ENCODE measurements around the gene TBXT.

The TBXT gene, protein sequence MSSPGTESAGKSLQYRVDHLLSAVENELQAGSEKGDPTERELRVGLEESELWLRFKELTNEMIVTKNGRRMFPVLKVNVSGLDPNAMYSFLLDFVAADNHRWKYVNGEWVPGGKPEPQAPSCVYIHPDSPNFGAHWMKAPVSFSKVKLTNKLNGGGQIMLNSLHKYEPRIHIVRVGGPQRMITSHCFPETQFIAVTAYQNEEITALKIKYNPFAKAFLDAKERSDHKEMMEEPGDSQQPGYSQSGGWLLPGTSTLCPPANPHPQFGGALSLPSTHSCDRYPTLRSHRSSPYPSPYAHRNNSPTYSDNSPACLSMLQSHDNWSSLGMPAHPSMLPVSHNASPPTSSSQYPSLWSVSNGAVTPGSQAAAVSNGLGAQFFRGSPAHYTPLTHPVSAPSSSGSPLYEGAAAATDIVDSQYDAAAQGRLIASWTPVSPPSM
- 0 reads per million in 3 donors for total RNA-seq

DNA sequence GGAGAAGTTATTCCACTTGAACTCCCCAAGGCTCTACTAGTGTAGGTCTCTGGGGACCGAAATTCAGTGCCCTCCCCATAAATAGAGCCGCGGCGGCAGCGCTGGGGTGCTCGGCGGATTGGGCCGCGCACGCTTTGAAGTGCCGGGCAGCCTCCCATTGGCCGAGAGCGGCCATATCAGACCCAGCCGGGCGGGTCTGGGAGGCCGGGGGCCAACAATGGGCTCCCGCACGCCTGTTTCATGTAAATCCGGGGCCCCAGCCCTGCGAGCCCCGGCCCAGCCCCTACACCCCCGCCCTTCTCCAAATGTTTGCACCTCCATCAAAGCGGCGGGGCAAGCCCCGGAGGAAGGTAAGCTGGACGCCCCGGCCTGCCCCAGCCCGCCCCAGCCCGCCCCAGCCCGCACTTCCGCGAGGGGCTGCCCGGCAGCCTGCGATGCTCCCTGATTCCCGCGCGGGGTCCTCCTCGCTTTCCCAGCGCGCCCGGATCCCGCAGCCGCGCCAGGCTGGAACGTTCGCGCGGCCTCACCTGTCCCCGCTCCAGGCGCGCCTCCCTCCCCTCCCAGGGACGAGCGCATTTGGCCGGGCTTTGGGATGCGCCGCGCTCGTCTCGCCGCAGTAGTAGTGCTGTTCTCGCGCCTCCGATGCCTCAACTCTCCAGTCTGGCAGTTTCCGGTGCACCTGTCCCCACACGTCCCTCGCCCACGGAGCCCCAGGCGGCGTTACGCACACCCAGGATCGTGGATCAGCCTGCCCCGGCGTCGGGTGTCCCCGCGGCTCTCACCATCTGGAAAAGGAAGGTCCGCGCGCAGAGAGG is at the start of gene TBXT:
Gene TBXT, minus strand, starts transcription at position 51 of the 815 bp plus-strand sequence. CDS start 260 bp downstream, outside the sequence.
- H3K27me3 ChIP-seq (replicated peaks; ENCODE audit: control insufficient read depth, insufficient read depth, low read length, poor library complexity, severe bottlenecking), result peaks cover 11% of the 10 kb centered on the region
- no peak within 1 kb of the TSS for H3K27ac ChIP-seq (ENCODE audit: insufficient read depth, low read length, poor library complexity, severe bottlenecking)
- no peaks in the 10 kb centered on the region for H3K36me3 ChIP-seq (ENCODE audit: control insufficient read depth, insufficient read depth, low read length)
- peaks cover 8% of the 10 kb centered on the region for H3K4me1 ChIP-seq (ENCODE audit: control insufficient read depth, insufficient read depth, low read length, poor library complexity, severe bottlenecking)
- peak within 1 kb of the TSS; percentile 37 for H3K4me3 ChIP-seq (ENCODE audit: insufficient read depth, low read depth, low read length, poor library complexity, severe bottlenecking)
- no peaks in the 10 kb centered on the region for H3K9me3 ChIP-seq (ENCODE audit: control insufficient read depth, low read length)
- no peak for DNase-seq

DNA sequence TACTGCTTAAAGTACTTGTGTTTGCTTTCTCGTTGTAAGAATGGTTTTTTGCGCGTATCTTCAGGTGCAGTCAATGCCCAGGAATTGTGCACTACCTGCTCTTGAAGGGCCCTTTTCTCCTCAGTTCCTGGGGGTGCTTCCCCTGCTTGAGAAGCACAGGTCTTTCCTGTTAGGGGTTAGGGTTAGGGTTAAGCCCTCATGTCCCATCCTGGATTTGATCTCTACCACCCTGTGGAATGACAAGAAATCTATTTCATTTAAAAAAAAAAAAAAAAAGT is 39.6 kb upstream of the TBXT start:
- no peak overlapping the region for H3K4me3 ChIP-seq (ENCODE audit: insufficient read depth, low read depth, low read length, poor library complexity, severe bottlenecking)

DNA sequence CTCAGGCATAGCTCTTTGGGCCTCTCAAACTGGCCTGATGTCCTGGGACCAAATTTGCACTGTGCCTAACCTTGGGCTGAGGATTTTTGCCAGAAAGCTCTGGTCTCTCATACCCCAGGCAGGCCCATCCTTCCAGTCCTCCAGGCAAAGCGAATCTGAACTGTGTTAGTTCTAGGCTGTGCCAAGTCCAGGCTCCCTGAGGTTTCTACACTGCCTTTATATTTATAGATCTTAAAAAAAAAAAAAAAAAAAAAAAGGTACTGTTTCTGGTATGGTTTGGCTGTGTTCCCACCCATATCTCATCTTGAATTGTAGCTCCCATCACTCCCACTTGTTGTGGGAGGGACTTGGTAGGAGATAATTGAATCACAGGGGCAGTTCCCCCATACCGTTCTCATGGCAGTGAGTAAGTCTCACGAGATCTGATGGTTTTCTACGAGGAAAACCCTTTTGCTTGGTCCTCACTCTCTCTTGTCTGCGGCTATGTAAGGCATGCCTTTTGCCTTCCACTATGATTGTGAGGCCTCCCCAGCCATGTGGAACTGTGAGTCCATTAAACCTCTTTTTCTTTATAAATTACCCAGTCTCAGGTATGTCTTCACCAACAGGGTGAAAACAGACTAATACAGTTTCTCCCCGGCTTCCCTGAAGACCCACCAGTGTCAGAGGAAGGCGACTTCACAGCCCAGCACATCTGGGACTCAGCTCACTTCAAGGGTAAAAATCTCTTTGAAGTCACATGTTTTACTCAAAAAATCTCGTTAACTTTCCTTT is 39.0 kb upstream of the TBXT start:
- Histone ChIP-seq H3K4me3 (ENCODE audit: insufficient read depth, low read depth, low read length, poor library complexity, severe bottlenecking) (no peak overlapping the region), H3K27ac (ENCODE audit: insufficient read depth, low read length, poor library complexity, severe bottlenecking) (no peak overlapping the region)

More for the DNA sequence above, 39.6 kb upstream of the TBXT start:
- no peak for DNase-seq
- Histone ChIP-seq H3K9me3 (ENCODE audit: control insufficient read depth, low read length) (no peaks in the 10 kb centered on the region), H3K27ac (ENCODE audit: insufficient read depth, low read length, poor library complexity, severe bottlenecking) (no peak overlapping the region), H3K4me1 (ENCODE audit: control insufficient read depth, insufficient read depth, low read length, poor library complexity, severe bottlenecking) (no peaks in the 10 kb centered on the region), H3K36me3 (ENCODE audit: control insufficient read depth, insufficient read depth, low read length) (no peaks in the 10 kb centered on the region), H3K27me3 (replicated peaks; ENCODE audit: control insufficient read depth, insufficient read depth, low read length, poor library complexity, severe bottlenecking) (no peaks in the 10 kb centered on the region)

DNA sequence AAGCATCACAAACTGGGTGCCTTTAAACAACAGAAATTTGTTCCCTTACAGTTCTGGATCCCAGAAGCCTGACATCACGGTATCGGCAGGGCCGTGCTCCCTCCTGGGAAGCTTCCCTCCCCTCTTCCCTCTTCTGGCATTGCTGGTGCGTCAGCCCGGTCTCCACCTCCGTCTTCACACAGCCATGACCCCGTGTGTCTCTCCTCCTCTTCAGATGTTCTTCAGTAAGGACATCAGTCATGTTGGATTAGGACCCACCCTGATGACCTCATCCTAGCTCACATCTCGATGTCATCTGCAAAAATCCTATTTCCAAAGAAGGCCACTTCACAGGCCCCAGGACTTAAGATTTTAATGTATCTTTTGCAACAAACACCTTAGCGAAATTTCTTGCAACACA is 38.4 kb upstream of the TBXT start:
- H3K27ac ChIP-seq (ENCODE audit: insufficient read depth, low read length, poor library complexity, severe bottlenecking), result no peak overlapping the region
- no peaks in the 10 kb centered on the region for H3K27me3 ChIP-seq (replicated peaks; ENCODE audit: control insufficient read depth, insufficient read depth, low read length, poor library complexity, severe bottlenecking)
- H3K4me1 ChIP-seq (ENCODE audit: control insufficient read depth, insufficient read depth, low read length, poor library complexity, severe bottlenecking), result no peaks in the 10 kb centered on the region
- no peak overlapping the region for H3K4me3 ChIP-seq (ENCODE audit: insufficient read depth, low read depth, low read length, poor library complexity, severe bottlenecking)
- H3K9me3 ChIP-seq (ENCODE audit: control insufficient read depth, low read length), result no peaks in the 10 kb centered on the region
- no peaks in the 10 kb centered on the region for H3K36me3 ChIP-seq (ENCODE audit: control insufficient read depth, insufficient read depth, low read length)
- no peak for DNase-seq

More for the DNA sequence above, 39.0 kb upstream of the TBXT start:
- no peak for DNase-seq
- H3K36me3 ChIP-seq (ENCODE audit: control insufficient read depth, insufficient read depth, low read length), result no peaks in the 10 kb centered on the region
- H3K27me3 ChIP-seq (replicated peaks; ENCODE audit: control insufficient read depth, insufficient read depth, low read length, poor library complexity, severe bottlenecking), result no peaks in the 10 kb centered on the region
- no peaks in the 10 kb centered on the region for H3K4me1 ChIP-seq (ENCODE audit: control insufficient read depth, insufficient read depth, low read length, poor library complexity, severe bottlenecking)
- H3K9me3 ChIP-seq (ENCODE audit: control insufficient read depth, low read length), result no peaks in the 10 kb centered on the region

DNA sequence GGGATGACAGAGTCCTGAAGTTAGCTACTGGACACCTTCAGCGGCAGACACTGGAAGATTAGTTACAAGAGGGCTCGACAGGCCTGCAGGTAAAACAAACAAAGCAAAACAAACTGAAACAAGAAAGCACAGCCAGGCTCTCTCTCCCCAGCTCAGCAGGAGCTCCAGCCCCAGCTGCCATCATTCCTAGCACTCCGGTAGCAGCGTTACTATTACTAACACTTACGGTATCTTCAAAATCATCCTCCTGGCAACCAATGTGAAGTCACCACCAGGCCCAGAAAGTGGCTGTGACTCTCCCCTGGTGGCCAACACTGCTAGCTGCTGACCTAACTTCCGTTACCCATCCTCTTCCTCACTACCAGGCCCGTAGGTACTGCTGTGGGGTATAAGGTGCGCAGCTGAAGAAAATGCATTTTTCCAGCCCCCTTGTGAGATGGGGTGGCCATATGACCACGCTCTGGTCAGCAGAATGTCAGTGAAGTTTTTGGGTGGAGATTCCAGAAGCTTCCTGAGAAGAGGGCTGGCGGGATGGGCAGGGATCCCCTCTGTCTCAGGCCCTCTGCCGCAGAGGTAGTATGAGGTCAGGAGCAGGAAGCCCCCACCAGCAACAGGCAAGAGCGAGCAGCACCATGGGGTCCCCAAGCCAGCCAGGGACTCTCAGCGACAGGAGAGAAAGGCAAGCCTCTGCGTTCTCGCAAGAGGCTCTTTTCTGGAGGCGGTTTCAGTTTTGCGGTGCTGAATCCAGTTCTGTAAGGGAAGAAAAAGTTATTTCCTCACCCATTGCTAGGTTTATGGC is 37.4 kb upstream of the TBXT start:
- no peaks in the 10 kb centered on the region for H3K27me3 ChIP-seq (replicated peaks; ENCODE audit: control insufficient read depth, insufficient read depth, low read length, poor library complexity, severe bottlenecking)
- no peak for DNase-seq
- H3K9me3 ChIP-seq (ENCODE audit: control insufficient read depth, low read length), result no peaks in the 10 kb centered on the region

DNA sequence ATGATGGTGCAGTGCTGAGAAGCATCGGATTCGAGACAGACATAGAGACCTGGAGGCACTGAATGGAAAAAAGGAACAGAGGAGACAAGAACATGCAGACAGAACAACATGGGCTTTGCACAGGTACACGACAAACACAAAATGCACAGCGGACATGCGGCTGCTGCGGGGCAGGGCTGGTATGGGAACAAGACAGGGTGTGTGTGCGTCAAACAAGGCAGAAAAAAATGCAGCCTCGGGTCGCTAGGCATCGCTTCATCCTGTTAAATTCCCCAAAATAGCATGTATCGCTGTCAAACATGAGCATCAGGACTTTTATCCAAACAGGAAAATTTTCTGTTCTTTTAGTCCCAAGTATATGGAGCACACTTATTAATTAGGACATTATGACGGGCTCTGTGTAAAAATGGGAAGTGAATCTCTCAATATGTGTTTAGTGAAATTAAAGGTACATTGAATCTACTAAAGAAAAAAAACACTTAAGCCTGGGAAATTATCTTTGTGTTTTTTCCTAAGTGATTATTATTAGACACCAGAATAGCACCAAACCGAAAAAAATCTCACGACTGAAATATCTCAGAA is 36.1 kb upstream of the TBXT start:
- no peak for DNase-seq
- Histone ChIP-seq H3K4me3 (ENCODE audit: insufficient read depth, low read depth, low read length, poor library complexity, severe bottlenecking) (no peak overlapping the region), H3K9me3 (ENCODE audit: control insufficient read depth, low read length) (no peaks in the 10 kb centered on the region), H3K27ac (ENCODE audit: insufficient read depth, low read length, poor library complexity, severe bottlenecking) (no peak overlapping the region), H3K27me3 (replicated peaks; ENCODE audit: control insufficient read depth, insufficient read depth, low read length, poor library complexity, severe bottlenecking) (no peaks in the 10 kb centered on the region), H3K4me1 (ENCODE audit: control insufficient read depth, insufficient read depth, low read length, poor library complexity, severe bottlenecking) (no peaks in the 10 kb centered on the region), H3K36me3 (ENCODE audit: control insufficient read depth, insufficient read depth, low read length) (no peaks in the 10 kb centered on the region)

More for the DNA sequence above, 37.4 kb upstream of the TBXT start:
- H3K4me1 ChIP-seq (ENCODE audit: control insufficient read depth, insufficient read depth, low read length, poor library complexity, severe bottlenecking), result no peaks in the 10 kb centered on the region
- no peak overlapping the region for H3K4me3 ChIP-seq (ENCODE audit: insufficient read depth, low read depth, low read length, poor library complexity, severe bottlenecking)
- no peaks in the 10 kb centered on the region for H3K36me3 ChIP-seq (ENCODE audit: control insufficient read depth, insufficient read depth, low read length)
- no peak overlapping the region for H3K27ac ChIP-seq (ENCODE audit: insufficient read depth, low read length, poor library complexity, severe bottlenecking)

DNA sequence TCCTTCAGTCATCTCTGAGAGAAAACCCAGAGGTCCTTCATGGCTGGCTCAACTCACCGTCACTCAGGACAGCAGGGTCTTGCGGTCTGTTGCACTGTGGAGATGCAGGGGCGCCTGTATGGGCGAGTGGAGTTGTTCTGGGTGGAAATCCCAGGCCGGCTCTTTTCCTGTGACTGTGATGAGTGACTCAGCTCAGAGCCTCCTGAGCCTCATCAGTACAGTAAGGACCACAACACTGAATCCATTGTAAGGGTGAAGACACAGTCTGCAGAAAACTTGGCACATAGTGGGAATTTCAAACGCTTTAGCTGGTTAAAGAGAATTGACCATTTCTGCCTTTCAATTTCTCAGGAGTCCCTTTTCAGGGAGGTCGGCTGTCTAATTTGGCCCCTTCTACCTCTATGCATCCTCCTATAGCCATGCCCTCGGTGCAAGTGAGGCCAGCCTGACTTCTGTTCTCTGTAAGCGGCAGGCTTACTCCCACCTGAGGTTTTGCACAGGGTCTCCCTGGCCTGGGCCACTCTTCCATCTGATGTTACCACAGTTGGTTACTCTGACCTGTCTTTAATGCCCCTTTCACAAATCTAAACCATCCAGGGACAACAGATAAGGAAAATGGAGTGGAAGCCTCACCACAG is 35.5 kb upstream of the TBXT start:
- no peaks in the 10 kb centered on the region for H3K9me3 ChIP-seq (ENCODE audit: control insufficient read depth, low read length)
- no peak for DNase-seq
- no peaks in the 10 kb centered on the region for H3K36me3 ChIP-seq (ENCODE audit: control insufficient read depth, insufficient read depth, low read length)
- H3K4me1 ChIP-seq (ENCODE audit: control insufficient read depth, insufficient read depth, low read length, poor library complexity, severe bottlenecking), result no peaks in the 10 kb centered on the region
- H3K27me3 ChIP-seq (replicated peaks; ENCODE audit: control insufficient read depth, insufficient read depth, low read length, poor library complexity, severe bottlenecking), result no peaks in the 10 kb centered on the region
- H3K4me3 ChIP-seq (ENCODE audit: insufficient read depth, low read depth, low read length, poor library complexity, severe bottlenecking), result no peak overlapping the region
- H3K27ac ChIP-seq (ENCODE audit: insufficient read depth, low read length, poor library complexity, severe bottlenecking), result no peak overlapping the region

DNA sequence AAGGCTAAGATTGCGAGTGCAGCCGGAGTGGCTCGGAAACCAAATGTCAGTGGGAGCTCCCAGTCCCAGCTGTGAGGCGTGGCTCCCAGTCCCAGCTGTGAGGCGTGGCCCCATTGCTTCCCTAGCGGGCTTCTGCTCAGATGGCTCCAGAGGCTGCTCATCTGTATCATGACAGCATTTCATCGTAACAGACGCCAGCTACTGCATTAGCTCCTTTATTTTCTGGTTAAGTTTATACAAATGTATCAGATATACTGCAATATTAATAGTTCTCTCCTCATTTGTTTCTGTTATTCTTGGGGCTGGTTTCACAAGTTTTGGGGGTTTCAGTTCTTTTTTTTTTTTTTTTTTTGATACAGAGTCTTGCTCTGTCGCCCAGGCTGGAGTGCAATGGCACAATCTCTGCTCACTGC is 34.7 kb upstream of the TBXT start:
- no peaks in the 10 kb centered on the region for H3K27me3 ChIP-seq (replicated peaks; ENCODE audit: control insufficient read depth, insufficient read depth, low read length, poor library complexity, severe bottlenecking)
- H3K36me3 ChIP-seq (ENCODE audit: control insufficient read depth, insufficient read depth, low read length), result no peaks in the 10 kb centered on the region
- no peaks in the 10 kb centered on the region for H3K4me1 ChIP-seq (ENCODE audit: control insufficient read depth, insufficient read depth, low read length, poor library complexity, severe bottlenecking)
- H3K4me3 ChIP-seq (ENCODE audit: insufficient read depth, low read depth, low read length, poor library complexity, severe bottlenecking), result no peak overlapping the region
- no peaks in the 10 kb centered on the region for H3K9me3 ChIP-seq (ENCODE audit: control insufficient read depth, low read length)
- DNase-seq, result no peak
- no peak overlapping the region for H3K27ac ChIP-seq (ENCODE audit: insufficient read depth, low read length, poor library complexity, severe bottlenecking)

DNA sequence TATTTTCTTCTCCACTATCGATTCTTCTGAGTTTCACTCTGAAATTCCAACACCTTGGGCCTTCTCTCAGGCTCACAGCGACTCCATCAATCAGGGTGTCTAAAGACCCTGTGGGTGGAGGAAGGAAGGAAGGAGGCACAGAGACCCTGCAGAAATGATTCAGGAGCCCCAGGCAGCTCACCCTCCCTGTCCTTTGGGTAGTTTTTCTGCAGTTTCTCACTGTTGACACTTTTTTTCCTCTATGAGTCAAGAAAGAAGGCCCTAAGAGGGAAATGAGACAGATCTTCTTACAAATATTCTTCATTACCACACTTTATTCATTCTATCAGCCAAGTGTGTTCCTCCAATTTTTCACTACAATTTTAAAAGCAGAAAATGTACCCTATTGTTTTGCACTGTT is 34.2 kb upstream of the TBXT start:
- no peak for DNase-seq
- Histone ChIP-seq H3K36me3 (ENCODE audit: control insufficient read depth, insufficient read depth, low read length) (no peaks in the 10 kb centered on the region), H3K9me3 (ENCODE audit: control insufficient read depth, low read length) (no peaks in the 10 kb centered on the region), H3K27ac (ENCODE audit: insufficient read depth, low read length, poor library complexity, severe bottlenecking) (no peak overlapping the region), H3K27me3 (replicated peaks; ENCODE audit: control insufficient read depth, insufficient read depth, low read length, poor library complexity, severe bottlenecking) (no peaks in the 10 kb centered on the region), H3K4me1 (ENCODE audit: control insufficient read depth, insufficient read depth, low read length, poor library complexity, severe bottlenecking) (no peaks in the 10 kb centered on the region), H3K4me3 (ENCODE audit: insufficient read depth, low read depth, low read length, poor library complexity, severe bottlenecking) (no peak overlapping the region)
